Lower leg skin (tissue), 4 donors: ENCODE measurements around the gene ADARB1. TPM values are rescaled to one million over a fixed set of nuclear protein-coding genes. Genes with fewer than 3 reads are reported as not detected.

Source experiments
- DNase-seq, 2 donors: peaks; one replicate each; pipeline ENCODE4 v3.0.0-alpha.2; 2019; ENCODE audit warnings: low spot score in 2 of 2
- H3K4me3 ChIP-seq: fragments of 200-600 bp; sonication (generic); 2 replicates; pipeline ENCODE4 v1.5.1; 2017; ENCODE audit warnings: mild to moderate bottlenecking, low read depth; ENCODE audit not compliant: poor library complexity, severe bottlenecking
- POLR2A ChIP-seq, 2 donors: fragments of 450-650 bp; IDR thresholded peaks; one replicate each; pipeline ENCODE4 v1.6.1; 2016 to 2017; ENCODE audit warnings: antibody characterized with exemption in 2 of 2, mild to moderate bottlenecking in 1 of 2, moderate library complexity in 1 of 2
- WGBS, 2 donors: methylation state at CpG; one replicate each; pipeline ENCODE4 v1.1.5; 2018; 5-methylcytosine and 5-hydroxymethylcytosine counted together
- intact Hi-C: fragments of 100-400 bp; cut with DNase I; formaldehyde crosslinking; loops from one replicate; pipeline ENCODE4 v1.15.0; 2023; ENCODE audit warnings: low total_unique reads
- total RNA-seq, 4 donors: library from RNA; depleted of rRNA; stranded (reverse); fragments of >200 nt; gene quantifications; one replicate each; pipeline ENCODE4 v1.1.0, GENCODE V29; 2016
- TF ChIP-seq, protein P1 (sequence below), 3 donors: fragments of 450-650 bp; IDR thresholded peaks; one replicate each; pipeline ENCODE4 v1.5.1; 2016; ENCODE audit warnings: antibody characterized with exemption in 3 of 3, mild to moderate bottlenecking in 3 of 3, moderate library complexity in 2 of 3

ADARB1 gene
- total RNA-seq, 4 donors from 2014 or later: 14.6 to 21.9 (median 16.6) TPM

DNA sequence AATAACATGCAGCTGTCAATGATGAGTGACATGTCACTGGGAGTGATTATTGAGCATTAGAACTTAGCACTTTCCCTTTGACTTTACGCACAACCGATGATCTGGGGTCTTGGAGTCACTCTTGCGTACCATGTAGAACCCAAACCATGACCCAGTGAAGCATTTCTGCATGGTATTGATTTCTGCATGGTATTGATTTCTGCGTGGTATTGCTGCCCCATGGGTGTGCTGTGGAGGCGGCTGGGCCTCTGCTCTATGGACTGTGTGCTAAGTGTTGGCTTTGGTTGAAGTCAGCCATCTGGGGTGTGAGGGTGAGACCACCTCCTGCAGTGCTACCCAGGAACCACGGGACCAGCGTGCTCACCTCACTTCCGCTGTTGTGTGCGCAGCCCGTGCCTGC lies 98.0 kb downstream of the ADARB1 start:
- no peak overlapping the region for H3K4me3 ChIP-seq
- 96% methylated on average over 9 to 10 of the region's 10 CpGs for WGBS, 2 donors
- TF ChIP-seq POLR2A (IDR thresholded peaks at IDR 0.05): no peak
- TF ChIP-seq, protein P1, sequence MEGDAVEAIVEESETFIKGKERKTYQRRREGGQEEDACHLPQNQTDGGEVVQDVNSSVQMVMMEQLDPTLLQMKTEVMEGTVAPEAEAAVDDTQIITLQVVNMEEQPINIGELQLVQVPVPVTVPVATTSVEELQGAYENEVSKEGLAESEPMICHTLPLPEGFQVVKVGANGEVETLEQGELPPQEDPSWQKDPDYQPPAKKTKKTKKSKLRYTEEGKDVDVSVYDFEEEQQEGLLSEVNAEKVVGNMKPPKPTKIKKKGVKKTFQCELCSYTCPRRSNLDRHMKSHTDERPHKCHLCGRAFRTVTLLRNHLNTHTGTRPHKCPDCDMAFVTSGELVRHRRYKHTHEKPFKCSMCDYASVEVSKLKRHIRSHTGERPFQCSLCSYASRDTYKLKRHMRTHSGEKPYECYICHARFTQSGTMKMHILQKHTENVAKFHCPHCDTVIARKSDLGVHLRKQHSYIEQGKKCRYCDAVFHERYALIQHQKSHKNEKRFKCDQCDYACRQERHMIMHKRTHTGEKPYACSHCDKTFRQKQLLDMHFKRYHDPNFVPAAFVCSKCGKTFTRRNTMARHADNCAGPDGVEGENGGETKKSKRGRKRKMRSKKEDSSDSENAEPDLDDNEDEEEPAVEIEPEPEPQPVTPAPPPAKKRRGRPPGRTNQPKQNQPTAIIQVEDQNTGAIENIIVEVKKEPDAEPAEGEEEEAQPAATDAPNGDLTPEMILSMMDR (IDR thresholded peaks at IDR 0.05): no peak
- intact Hi-C loops: no loop called here
- DNase-seq: no peak

DNA sequence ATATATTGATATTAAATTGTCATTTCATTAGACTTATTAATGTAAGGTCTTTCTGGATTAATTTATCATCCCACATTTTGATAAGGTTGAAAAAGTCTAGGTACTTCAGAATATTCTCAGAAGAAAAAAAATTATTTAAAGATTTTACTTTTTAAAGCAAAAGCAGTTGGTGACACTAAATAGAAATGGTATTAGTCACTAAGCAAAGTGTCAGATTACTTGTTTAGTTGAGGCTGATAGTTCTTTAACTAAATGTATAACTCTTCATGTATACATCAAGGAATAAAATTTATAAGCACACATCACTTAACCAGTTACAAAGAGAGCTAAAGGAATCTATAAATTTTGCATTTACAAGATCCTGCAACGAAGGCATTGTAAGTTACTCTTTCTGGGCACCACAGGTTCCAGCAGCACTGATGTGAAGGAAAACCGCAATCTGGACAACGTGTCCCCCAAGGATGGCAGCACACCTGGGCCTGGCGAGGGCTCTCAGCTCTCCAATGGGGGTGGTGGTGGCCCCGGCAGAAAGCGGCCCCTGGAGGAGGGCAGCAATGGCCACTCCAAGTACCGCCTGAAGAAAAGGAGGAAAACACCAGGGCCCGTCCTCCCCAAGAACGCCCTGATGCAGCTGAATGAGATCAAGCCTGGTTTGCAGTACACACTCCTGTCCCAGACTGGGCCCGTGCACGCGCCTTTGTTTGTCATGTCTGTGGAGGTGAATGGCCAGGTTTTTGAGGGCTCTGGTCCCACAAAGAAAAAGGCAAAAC lies 101.1 kb downstream of the ADARB1 start:
- TF ChIP-seq, protein P1 (IDR thresholded peaks at IDR 0.05): no peak
- TF ChIP-seq POLR2A (IDR thresholded peaks at IDR 0.05): no peak
- H3K4me3 ChIP-seq: no peak overlapping the region
- DNase-seq: no peak
- whole genome bisulfite sequencing, 2 donors: 96 to 98% methylated on average over 12 of the region's 12 CpGs
- intact Hi-C loops: no loop called here

DNA sequence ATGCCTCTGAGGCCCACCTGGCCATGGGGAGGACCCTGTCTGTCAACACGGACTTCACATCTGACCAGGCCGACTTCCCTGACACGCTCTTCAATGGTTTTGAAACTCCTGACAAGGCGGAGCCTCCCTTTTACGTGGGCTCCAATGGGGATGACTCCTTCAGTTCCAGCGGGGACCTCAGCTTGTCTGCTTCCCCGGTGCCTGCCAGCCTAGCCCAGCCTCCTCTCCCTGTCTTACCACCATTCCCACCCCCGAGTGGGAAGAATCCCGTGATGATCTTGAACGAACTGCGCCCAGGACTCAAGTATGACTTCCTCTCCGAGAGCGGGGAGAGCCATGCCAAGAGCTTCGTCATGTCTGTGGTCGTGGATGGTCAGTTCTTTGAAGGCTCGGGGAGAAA lies 101.8 kb downstream of the ADARB1 start:
- WGBS, 2 donors: 97 to 98% methylated on average over 16 of the region's 16 CpGs
- no peak overlapping the region for H3K4me3 ChIP-seq
- TF ChIP-seq, protein P1 (IDR thresholded peaks at IDR 0.05): no peak
- TF ChIP-seq POLR2A (IDR thresholded peaks at IDR 0.05): no peak
- no peak for DNase-seq
- intact Hi-C loops: no loop called here

GRCh38 chr21:45177039-45177438 lies 102.7 kb downstream of the ADARB1 start:
- no peak overlapping the region for H3K4me3 ChIP-seq
- intact Hi-C loops: no loop called here
- 95 to 98% methylated on average over 6 of the region's 6 CpGs for WGBS, 2 donors
- DNase-seq: peak in 1 of 2 donors; percentile 48
- TF ChIP-seq, protein P1 (IDR thresholded peaks at IDR 0.05): no peak
- no peak for TF ChIP-seq POLR2A (IDR thresholded peaks at IDR 0.05)

GRCh38 chr21:45178070-45178608 lies 103.8 kb downstream of the ADARB1 start:
- 93 to 98% methylated on average over 12 of the region's 12 CpGs for WGBS, 2 donors
- H3K4me3 ChIP-seq: no peak overlapping the region
- intact Hi-C loops: no loop called here
- TF ChIP-seq, protein P1 (IDR thresholded peaks at IDR 0.05): no peak
- peak in 1 of 2 donors; percentile 66 for DNase-seq
